NCI-H2081 treated with DMSO at 0.1 percent for 48 hours (cell line): Measurements from ENCODE around the gene SRSF2.
"Not testable (repeated sequence)": the region's sequence is repeated elsewhere in the genome, so short reads cannot be mapped to it uniquely, and the experiment has no call there.

Source experiments
- DNase-seq: peaks from one replicate; lab custom pipeline; 2025; lab: John Stamatoyannopoulos, UW

The SRSF2 gene

DNA sequence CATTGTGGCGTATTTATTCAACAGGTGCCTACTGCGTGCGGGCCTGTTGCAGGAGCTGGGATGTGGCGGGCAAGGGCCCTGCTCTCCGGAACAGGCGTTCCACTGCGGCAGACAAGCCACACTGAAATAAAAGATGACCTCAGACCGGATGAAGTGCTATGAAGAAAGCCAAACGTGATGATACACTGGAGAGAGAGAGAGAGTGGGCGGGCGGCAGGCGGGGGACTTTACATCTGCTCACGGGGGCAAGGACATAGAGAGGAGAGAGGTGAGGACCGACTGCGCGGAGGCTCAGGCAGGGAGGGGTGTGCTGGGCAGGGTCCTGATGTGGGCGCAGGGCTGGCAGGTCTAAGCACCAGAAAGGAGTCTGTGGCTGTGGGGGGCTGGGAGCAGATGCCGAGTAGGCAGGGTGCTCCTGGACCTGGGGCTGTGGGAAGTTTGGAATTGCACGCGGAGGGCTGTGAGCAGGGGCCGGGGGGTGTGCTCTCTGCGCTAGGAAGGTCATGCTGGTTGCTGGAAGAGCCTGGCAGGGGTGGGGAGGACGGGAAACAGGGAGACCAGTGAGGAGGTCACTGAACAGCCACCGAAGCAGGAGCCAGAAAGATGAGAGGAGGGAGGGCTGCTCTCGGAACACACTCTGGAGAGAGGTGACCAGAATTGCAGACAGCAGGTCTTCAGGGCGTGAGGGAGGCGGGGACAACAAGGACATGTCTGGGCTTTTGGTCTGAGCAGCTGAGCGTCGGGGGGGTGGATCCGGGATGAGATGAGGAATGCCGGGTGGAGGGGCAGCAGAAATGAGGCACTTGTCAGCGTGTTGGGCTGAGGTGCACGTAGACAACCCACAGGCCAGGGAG lies 36.3 kb downstream of the SRSF2 start:
- DNase-seq = no peak

DNA sequence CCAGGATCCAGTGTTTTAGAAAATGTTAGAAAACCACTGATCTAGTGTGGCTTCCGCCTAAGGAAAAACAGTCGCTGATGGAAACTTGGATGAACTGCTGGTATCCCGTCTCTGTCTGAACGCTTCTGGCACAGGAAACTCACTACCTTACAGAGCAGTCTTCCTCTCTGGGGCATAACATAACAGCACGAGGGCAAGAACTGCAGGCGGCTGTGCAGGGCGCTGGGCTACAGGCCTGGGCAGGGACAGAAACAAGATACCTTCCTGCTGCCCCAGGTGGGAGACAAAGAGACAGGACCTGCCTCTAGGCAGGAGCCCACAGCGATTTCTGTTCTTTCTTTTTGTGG lies 36.9 kb downstream of the SRSF2 start:
- DNase-seq = no peak

DNA sequence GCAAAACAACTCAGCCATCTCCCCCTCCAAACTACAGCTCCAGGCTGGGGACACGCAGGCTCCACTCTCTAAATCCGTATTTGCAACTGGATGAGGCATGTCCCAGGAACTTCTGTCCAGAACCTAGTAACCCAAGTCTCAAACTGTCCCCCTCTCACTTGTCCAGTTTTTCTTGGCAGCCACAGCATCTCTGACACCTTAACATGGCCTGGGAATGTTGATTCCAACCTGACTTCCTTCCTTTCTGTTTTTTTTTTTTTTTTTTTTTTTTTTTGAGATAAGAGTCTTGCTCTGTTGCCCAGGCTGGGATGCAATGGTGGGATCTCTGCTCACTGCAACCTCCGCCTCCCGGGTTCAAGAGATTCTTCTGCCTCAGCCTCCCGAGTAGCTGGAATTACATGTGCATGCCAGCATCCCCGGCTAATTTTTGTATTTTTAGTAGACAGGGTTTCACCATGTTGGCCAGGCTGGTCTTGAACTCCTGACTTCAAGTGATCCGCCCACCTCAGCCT lies 38.6 kb downstream of the SRSF2 start:
- DNase-seq = not testable (repeated sequence)

DNA sequence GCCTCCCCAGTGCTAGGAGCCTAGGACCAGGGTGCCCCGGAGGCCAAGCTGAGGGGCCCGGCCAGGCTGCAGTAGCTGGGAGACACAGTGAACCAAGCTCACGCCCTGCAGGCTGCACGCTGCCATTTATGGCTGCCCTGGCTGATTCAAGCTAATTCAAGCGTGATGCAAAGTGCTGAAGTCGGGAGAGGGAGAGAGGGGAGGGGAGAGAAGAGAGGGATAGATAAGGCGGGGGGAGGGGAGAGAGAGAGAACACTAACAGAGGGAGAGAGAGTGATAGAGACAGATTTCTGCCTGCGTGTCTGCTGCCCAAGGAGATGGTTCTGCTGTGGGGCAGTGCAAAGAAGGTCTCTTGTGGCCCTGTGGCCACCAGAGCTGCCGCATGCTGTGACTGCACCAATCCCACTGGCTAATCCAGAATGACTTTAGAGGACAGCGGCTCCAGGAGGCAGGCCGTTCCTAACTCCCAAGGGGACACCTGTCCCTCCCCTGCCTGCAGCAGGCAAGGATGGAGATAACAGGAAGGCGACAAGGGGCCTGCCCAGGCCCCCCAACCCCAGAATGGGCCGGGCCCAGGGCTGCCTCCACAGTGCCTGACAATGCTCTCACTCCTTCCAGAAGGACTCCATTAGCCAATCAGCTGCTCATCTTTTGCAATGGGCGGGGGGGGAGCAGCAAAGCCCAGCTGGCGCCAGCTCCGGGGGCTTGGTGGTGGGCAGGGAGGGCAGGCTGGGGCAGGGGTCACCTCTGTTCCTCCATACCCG lies 39.2 kb downstream of the SRSF2 start:
- DNase-seq = no peak

DNA sequence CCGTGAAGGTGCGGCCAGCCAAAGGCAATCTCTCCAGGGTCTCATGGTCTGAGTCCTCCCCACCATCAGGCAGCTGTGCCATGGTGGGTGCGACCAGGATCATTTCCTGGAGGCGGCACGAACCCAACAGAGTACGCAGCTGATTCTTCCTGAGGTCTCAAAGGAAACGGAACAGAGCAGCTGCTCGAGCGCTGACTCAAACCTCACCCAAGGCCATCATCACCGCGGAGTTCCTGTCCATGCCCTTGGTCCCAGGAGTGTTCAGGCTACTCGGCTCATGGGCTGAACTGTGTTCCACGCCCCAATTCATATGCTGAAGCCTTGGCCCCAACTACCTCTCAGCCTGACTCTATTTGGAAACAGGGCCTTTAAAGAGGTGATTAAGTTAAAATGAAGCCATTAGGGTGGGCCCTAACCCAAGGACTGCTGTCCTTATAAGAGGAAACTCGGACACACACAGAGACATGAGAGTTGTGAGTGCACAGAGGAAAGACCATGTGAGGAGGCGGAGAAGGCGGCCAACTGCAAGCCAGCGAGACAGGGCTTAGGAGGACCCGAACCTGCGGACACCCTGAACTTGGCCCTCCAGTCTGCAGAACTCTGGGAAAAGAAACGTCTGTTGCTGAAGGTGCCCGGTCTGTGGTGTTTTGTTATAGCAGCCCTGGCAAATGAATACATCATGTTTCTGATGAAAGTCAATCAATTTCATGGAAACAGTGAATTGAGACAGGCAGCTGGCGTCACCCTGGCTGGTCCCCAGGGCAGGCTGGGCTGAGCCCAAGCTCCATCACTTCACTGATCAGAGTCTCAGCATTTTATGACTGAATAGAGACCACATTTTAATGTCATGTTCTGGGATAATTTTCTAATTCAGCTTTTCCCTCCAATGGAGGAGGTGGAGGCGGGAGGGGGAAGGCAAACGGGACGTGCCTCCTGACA lies 40.1 kb downstream of the SRSF2 start:
- no peak for DNase-seq

DNA sequence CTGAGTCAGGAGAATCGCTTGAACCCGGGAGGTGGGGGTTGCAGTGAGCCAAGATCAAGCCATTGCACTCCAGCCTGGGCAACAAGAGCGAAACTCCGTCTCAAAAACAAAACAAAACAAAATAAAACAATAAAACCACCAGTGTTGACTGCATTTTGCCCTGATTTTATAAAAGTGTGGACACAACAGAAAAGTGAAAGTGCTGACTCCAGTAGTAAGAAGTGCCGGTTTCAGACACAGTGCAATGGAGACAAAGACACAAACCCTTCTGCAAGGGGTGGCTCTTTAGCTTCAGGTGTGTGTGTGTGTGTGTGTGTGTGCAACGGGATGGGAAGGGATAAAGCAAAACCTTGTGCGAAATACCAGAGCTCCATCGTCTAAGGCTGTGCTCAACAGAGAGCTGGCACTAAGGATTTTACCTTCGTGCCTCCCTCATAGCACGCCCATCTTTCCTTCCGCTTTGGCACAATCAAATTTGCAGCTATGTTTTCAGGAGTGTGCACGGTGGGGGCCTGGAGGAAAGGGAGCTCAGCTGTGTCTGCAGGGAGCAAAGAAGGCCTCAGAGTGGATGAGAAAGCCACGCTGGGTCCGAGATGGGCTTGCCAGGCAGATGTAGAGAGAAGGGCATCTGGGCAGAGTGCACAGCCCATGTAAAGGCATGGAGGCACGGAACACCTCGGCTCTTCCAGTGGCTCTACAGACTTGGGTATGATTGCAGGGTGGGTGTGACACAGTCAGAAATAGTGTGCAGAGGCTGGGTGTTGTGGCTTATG lies 41.9 kb downstream of the SRSF2 start:
- no peak for DNase-seq

DNA sequence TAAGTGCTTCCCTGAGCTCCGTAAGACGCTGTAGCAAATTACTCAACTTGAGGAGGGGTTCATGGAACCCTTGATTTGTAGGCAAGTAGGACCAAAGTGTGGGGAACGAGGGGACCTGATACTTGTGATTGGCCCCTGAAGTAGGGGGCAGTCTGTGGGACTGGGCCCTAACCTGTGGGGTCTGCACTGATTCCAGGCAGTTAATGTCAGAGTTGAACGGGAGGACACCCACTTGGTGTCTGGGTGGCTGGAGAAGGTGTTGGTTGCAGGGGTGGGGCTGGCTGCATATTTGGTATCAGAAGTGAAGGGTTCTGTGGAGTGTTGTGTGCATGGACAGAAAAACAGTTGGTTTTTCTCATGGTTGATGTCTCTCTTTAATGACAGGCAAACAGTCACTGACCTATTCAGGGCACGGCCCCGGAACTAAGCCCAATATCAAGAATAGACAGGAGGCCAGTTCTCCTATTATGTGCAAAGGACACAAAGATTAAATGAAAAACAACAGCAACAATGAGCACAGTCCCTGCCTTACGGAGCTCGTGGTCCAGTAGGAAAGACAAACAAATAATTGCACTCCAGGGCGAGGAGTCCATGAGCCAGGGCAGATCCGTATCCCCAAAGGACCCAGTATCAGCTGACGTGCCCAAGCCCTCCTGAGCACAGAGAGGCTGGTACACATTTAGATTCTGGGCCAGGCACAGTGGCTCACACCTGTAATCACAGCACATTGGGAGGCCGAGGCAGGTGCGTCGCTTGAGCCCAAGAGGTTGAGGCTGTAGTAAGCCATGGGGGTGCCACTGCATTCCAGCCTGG lies 45.5 kb downstream of the SRSF2 start:
- no peak for DNase-seq

DNA sequence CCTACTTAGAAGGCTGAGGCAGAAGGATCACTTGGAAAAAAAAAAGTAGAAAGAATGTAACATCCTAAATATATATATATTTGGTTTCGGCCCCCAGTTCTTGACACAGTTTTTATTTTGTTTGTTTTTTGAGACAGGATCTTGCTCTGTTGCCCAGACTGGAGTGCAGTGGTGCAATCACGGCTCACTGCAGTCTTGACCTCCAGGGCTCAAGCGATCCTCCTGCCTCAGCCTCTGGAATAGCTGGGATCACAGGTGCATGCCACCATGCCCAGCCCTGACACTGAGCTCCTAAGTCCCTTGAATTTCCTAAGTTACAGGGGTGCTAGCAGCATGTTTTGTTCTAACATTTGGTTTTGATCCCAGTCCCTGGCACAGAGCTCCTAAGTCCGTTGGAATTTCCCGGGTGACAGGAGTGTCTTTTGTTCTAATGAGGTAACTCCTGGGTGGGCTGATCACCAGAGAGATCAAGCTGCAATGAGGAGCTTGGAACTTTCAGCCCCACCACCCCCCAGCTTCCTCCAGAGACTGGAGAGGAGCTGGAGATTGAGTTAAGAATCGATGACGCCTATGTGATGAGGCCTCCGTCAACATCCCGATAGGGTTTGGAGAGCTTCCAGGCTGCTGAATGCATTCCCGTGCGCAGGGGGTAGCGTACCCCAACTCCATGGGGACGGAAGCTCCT lies 46.4 kb downstream of the SRSF2 start:
- DNase-seq = no peak

DNA sequence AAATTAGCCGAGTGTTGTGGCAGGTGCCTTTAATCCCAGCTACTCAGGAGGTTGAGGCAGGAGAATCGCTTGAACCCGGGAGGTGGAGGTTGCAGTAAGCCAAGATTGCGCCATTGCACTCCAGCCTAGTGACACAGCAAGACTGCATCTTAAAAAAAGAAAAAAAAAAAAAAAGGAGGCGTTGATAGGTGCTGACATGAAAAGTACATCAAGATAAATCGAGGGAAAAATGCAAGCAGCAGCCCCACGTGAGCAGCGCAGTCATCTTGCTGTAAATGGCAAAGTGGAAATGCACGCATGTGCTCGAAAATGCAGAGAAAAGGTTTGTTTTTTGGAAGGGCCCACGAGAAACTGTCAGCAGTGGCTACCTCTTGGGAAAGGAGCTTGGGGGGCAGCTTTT lies 47.3 kb downstream of the SRSF2 start:
- no peak for DNase-seq

DNA sequence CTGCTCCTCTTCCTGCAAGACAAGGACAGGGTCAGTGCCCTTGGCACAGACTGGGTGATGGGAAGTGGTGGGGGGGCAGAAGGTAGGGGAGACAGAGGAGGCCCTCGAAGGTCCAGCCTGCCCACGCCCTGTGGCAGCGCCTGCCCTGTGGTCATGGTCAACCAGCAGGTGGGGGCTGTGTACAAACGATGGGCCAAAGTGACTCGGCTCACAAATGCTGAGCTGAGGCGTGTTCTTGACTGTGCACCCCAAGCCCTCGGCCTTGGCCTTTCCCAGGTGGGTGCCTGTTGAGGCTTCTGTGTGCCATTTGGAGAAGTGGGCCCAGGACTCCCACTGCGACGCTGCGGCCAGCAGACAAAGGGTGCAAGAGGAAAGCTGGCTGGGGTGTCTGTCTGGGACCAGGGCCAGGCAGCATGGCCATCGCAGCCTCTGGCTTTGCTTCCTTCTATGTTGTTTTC lies 48.9 kb downstream of the SRSF2 start:
- no peak for DNase-seq

DNA sequence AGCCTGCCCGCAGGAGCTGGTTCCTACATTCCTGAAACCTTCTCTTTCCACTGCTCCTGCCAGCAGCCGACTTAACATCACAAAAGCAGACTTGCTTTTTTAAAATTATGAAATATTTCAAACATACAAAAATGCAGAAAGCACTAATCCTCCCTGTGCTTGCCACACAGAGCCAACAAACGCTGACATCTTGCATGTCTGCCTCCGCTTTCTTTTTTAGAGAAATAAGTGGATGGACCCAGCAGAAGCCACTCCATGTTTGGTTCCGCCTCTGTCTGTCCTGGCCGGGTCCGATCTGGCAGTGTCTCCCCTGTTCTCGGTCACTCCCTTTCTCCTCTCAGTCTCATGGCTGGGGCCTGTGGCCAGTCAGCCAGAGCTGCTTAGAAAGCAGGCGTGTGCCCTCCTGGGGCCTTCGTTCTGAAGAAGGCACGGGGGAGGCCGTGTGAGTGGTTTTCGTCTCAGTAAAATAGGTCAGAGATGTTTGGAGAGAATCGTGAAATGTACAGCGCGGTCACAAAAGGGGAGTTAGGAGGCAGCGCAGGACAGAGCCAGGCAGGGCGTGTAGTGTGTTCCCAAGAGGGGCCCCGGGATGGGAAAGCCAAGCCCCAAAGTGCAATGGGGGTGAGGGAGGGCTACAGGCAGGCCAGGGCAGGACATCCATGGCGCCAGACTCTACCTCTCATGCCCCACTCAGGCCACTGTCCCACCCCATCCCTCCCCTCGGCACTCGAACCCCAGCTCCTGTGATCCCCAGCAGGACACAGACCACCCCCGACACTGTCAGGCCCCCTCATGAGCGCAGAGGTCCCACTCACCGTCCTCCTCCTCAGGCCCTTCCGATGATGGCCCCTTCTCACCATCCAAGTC lies 49.6 kb downstream of the SRSF2 start:
- no peak for DNase-seq

DNA sequence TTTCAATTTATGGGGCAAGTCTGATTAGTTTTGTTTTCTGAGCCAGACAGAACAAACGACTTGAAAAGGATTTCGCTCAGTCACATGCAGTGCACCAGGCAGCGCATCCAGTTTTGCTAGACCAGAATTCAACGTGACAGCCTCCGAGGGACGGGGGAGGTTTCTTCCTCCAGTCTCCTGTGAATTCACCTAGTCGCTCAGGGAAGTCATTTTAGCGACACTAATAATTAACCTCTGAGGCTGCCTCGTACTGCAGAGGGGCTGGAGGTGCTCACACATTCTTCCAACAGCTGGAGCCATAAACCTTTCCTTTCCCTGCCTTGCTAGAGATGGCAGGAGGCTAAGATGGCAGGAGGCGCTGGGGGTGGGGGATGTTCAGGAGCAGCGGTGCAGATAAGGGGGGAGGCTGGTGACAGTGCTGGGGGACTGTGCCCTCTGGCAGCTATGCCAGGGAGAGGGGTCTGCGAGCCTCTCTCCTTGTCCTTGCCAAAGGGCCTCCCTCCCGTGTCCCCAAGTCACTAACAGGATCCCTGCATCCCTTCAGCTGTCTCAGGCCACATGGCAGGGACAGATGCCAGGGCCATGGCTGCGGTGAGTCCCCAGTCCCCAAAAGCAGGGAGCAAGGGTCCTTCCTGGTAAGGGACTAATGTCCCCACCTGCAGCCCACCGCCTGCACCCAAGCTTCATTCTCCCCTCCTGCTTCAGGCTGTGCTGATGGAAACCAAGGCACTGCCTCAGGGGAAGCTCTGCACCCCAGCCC lies 50.4 kb downstream of the SRSF2 start:
- no peak for DNase-seq

DNA sequence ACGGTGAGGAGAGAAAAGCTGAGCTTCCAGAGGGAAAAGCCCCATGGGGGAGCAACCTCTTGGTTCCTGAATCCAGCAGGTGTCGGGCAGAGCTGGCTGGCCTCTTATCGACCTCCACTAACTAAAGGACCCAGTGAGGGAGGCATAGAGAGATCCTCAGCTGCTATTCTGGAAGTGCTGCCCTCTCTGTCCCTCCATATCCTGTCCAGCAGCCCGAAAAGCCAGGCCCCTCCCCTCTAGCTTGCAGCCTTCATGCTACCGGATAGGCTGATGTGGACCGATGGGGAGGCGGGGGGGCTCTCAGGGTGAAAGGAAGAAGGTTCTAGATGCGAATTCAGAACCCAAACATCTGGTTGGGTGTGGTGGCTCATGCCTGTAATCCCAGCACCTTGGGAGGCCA lies 51.3 kb downstream of the SRSF2 start:
- no peak for DNase-seq

DNA sequence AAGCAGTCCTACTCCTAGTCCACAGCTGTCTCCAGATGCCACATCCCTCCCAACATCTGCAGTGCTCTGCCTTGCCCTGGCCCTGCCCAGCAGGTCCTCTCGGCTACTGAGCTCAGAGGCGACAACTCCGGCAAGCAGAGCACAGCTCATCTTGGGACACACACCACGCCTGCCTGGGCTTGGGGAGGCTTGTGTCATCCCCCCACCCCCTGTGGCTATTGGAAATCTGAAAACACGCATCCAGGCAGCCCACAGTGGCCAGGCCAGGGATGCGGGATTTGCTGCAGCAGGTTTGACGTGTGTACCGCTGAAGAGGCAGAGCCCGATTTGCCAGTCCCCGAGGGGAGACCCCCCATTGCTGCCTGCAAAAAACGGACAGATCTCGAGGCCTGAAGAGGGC lies 51.8 kb downstream of the SRSF2 start:
- no peak for DNase-seq

DNA sequence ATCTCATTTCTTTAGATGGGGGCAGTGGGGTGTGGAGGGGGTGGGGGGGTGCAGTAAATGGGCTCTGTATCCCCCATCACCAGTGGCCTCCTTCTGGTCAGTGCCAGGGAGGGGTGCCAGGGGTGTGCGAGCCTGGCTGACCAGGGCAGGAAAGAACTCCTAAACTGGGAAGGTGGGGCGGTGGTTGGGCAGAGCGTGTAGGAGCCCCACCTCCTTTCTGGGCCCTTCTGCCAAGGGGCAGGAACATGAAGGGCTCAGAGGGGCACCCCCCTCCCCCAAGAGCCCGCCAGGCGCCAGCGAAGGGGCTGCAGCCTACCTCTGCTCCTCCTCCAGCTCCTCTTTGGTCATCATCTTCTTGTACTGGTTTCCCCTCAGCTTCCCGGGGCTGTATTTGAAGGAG lies 52.4 kb downstream of the SRSF2 start:
- DNase-seq = no peak
